HepG2 (cell line): ENCODE results near the gene YTHDF1. TPM values are rescaled to one million over a fixed set of nuclear protein-coding genes. Genes with fewer than 3 reads are reported as not detected.

ENCODE experiments used
- AGO2 ChIP-seq: fragments of 200-400 bp; formaldehyde crosslinking; optimal IDR thresholded peaks from 2 replicates; pipeline ENCODE3; 2017; ENCODE audit warnings: mild to moderate bottlenecking, low read depth, low read length, moderate library complexity
- ARID4A ChIP-seq: sonication (generic); formaldehyde crosslinking; IDR thresholded peaks from 2 replicates; pipeline ENCODE4 v1.5.0; 2020; ENCODE audit warnings: mild to moderate bottlenecking, missing genetic modification reagents, borderline replicate concordance
- CREB1 ChIP-seq, 2 experiments: fragments of 450-650 bp in 1 of 2; IDR thresholded peaks; 2 replicates each; pipeline ENCODE4 v1.6.1; 2016 to 2017; ENCODE audit warnings: control low read depth in 1 of 2, mild to moderate bottlenecking in 1 of 2, missing compliant biosample characterization in 1 of 2, missing genetic modification characterization in 1 of 2
- GATAD1 ChIP-seq: IDR thresholded peaks from 2 replicates; pipeline ENCODE4 v1.6.1; 2016; ENCODE audit warnings: missing genetic modification reagents, missing compliant biosample characterization
- HNRNPL ChIP-seq: fragments of 200-400 bp; formaldehyde crosslinking; IDR thresholded peaks from 2 replicates; pipeline ENCODE4 v1.6.1; 2017; ENCODE audit warnings: mild to moderate bottlenecking, low read depth, low read length
- IRF2 ChIP-seq: IDR thresholded peaks from 2 replicates; pipeline ENCODE4 v1.6.1; 2018; ENCODE audit warnings: missing genetic modification reagents, missing compliant biosample characterization
- KLF16 ChIP-seq, 2 experiments: sonication (generic) in 1 of 2; formaldehyde crosslinking in 1 of 2; IDR thresholded peaks; 2 replicates each; pipeline versions ENCODE4 v1.6.1 to v1.8.0; 2016 to 2023; ENCODE audit warnings: missing genetic modification reagents in 2 of 2, missing compliant biosample characterization in 1 of 2
- NR2F1 ChIP-seq, 2 experiments: fragments of 450-650 bp in 1 of 2; formaldehyde crosslinking in 1 of 2; IDR thresholded peaks; 2 replicates each; pipeline versions ENCODE4 v1.5.0 to v1.6.1; 2016 to 2020; ENCODE audit warnings: mild to moderate bottlenecking in 1 of 2, missing compliant biosample characterization in 1 of 2, missing genetic modification reagents in 1 of 2, moderate library complexity in 1 of 2
- PAXIP1 ChIP-seq: sonication (generic); formaldehyde crosslinking; conservative IDR thresholded peaks from 2 replicates; pipeline ENCODE4 v1.4.0; 2020; ENCODE audit warnings: mild to moderate bottlenecking, missing genetic modification reagents, moderate library complexity
- RXRA ChIP-seq: sonication (generic); formaldehyde crosslinking; IDR thresholded peaks from 2 replicates; pipeline ENCODE4 v1.5.1; 2020; ENCODE audit warnings: missing genetic modification reagents
- SRY ChIP-seq: sonication (generic); formaldehyde crosslinking; IDR thresholded peaks from 2 replicates; pipeline ENCODE4 v1.8.0; 2022; ENCODE audit warnings: mild to moderate bottlenecking, missing genetic modification reagents
- TOE1 ChIP-seq: sonication (generic); formaldehyde crosslinking; IDR thresholded peaks from 2 replicates; pipeline ENCODE4 v1.4.0; 2020; ENCODE audit warnings: mild to moderate bottlenecking, missing genetic modification reagents
- WIZ ChIP-seq: sonication (generic); formaldehyde crosslinking; IDR thresholded peaks from 2 replicates; pipeline ENCODE4 v1.5.1; 2020; ENCODE audit warnings: mild to moderate bottlenecking, missing genetic modification reagents
- ZFP36L2 ChIP-seq: sonication (generic); formaldehyde crosslinking; IDR thresholded peaks from 2 replicates; pipeline ENCODE4 v1.4.0; 2020; ENCODE audit warnings: missing genetic modification reagents
- ZGPAT ChIP-seq: IDR thresholded peaks from 2 replicates; pipeline ENCODE4 v1.6.1; 2016; ENCODE audit warnings: mild to moderate bottlenecking
- ZMYM4 ChIP-seq: sonication (generic); formaldehyde crosslinking; IDR thresholded peaks from 2 replicates; pipeline ENCODE4 v1.8.1; 2023; ENCODE audit warnings: mild to moderate bottlenecking, missing genetic modification reagents
- ZNF101 ChIP-seq: sonication (generic); formaldehyde crosslinking; IDR thresholded peaks from 2 replicates; pipeline ENCODE4 v1.4.0; 2020; ENCODE audit warnings: mild to moderate bottlenecking, low read depth, missing genetic modification reagents, borderline replicate concordance
- ZNF546 ChIP-seq: sonication (generic); formaldehyde crosslinking; conservative IDR thresholded peaks from 2 replicates; pipeline ENCODE4 v1.8.1; 2023; ENCODE audit warnings: mild to moderate bottlenecking, missing genetic modification reagents
- ZNF567 ChIP-seq: sonication (generic); formaldehyde crosslinking; IDR thresholded peaks from 2 replicates; pipeline ENCODE4 v1.8.1; 2023; ENCODE audit warnings: mild to moderate bottlenecking, missing genetic modification reagents, borderline replicate concordance
- ZNF605 ChIP-seq: sonication (generic); formaldehyde crosslinking; IDR thresholded peaks from 2 replicates; pipeline ENCODE4 v1.8.0; 2022; ENCODE audit warnings: mild to moderate bottlenecking, missing genetic modification reagents
- ZNF713 ChIP-seq: sonication (generic); formaldehyde crosslinking; IDR thresholded peaks from 2 replicates; pipeline ENCODE4 v1.4.0; 2020; ENCODE audit warnings: mild to moderate bottlenecking, missing genetic modification reagents
- polyA plus RNA-seq, 8 experiments: library from polyadenylated mRNA; depleted of rRNA in 3 of 8; stranded (reverse) in 7 of 8; unstranded in 1 of 8; fragments of >200 nt; fragmentation: Illumina TruSeq in 4 of 8; extraction: Trizol in 4 of 8; gene quantifications; 2 replicates each; pipeline versions ENCODE4 v1.2.1 to v1.2.3, GENCODE V29; 2011 to 2016; ENCODE audit warnings: low read depth in 4 of 8, missing spikeins in 1 of 8, mixed read lengths in 1 of 8; ENCODE audit not compliant: insufficient read depth in 1 of 8
- total RNA-seq, 5 experiments: library from RNA; depleted of rRNA; stranded (reverse); fragments of >200 nt; fragmentation: Illumina TruSeq; extraction: Trizol; gene quantifications; 2 replicates each; pipeline ENCODE4 v1.2.3, GENCODE V29; 2016; ENCODE audit warnings: low read depth in 1 of 5

Gene YTHDF1
- total and polyA plus RNA-seq, 2 of the 13 experiments (the other 11 are each of a cell fraction or from before 2014, with no cell fraction given) = 34.5 to 37.7 TPM

- no peak for TF ChIP-seq ZNF101 (CRISPR knock-in tag)
- TF ChIP-seq ZMYM4 = no peak
- peak; percentile 77 to 81 for TF ChIP-seq NR2F1 (CRISPR knock-in tag; IDR thresholded peaks at IDR 0.05)
- 0 out of 2 replicates have a peak, but pooled peaks have one; percentile 52 for TF ChIP-seq ZNF567 (CRISPR knock-in tag)
- no peak for TF ChIP-seq ZFP36L2 (CRISPR knock-in tag)
- peak in 1 of 2 experiments; percentile 45; a peak in 1 of 4 replicates for TF ChIP-seq KLF16 (CRISPR knock-in tag; IDR thresholded peaks at IDR 0.05)
- 0 out of 2 replicates have a peak, but pooled peaks have one; percentile 12 for TF ChIP-seq CREB1 (IDR thresholded peaks at IDR 0.05)
- no peak for TF ChIP-seq CREB1 (CRISPR knock-in tag; IDR thresholded peaks at IDR 0.05)
- TF ChIP-seq TOE1 (CRISPR knock-in tag) = no peak
- peak; percentile 65 for TF ChIP-seq PAXIP1 (CRISPR knock-in tag)
- no peak for TF ChIP-seq ZNF605 (CRISPR knock-in tag)
- no peak for TF ChIP-seq AGO2
- TF ChIP-seq ZNF713 (CRISPR knock-in tag) = no peak
- peak; percentile 63; the same call in 1 of the 2 replicates for TF ChIP-seq SRY (CRISPR knock-in tag)
- peak; percentile 29; the same call in 1 of the 2 replicates for TF ChIP-seq RXRA
- TF ChIP-seq ARID4A = peak; percentile 41; the same call in 1 of the 2 replicates
- TF ChIP-seq HNRNPL = no peak
- no peak for TF ChIP-seq WIZ
- peak; percentile 34; the same call in 1 of the 2 replicates for TF ChIP-seq IRF2 (CRISPR knock-in tag)
- no peak; the same call in 1 of the 2 replicates for TF ChIP-seq GATAD1
- 0 out of 2 replicates have a peak, but pooled peaks have one; percentile 39 for TF ChIP-seq ZNF546
- peak; percentile 54; the same call in 1 of the 2 replicates for TF ChIP-seq ZGPAT (CRISPR knock-in tag)
These were observed 19.6 kb upstream of the YTHDF1 start, which contains the start of gene BIRC7 (continued) for GRCh38 chr20:63235399-63235983.
